VCaP (cell line): ENCODE data around the gene ADAM17.

Experiments used
- H3K27ac ChIP-seq: fragments of 450-650 bp; 2 replicates; pipeline ENCODE4 v1.5.1; 2017
- TF ChIP-seq, protein P1 (sequence below): fragments of 450-650 bp; conservative IDR thresholded peaks from 2 replicates; pipeline ENCODE4 v1.5.1; 2017; ENCODE audit warnings: mild to moderate bottlenecking, moderate library complexity

ADAM17 gene

DNA sequence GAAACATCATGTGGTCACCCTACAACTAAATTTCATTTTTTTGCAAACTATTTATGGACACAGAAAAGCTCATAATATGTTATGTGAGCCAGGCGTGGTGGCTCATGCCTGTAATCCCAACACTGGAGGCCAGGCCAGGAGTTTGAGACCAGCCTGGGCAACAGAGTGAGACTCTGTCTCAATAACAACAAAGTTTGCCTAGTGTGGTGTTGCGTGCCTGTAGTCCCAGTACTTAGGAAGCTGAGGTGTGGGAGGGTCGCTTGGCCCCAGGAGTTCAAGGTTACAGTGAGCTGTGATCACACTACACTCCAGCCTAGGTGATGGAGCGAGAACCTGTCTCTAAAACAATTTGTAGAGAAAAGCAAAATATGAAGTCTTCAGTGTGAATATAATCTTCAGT, 75.5 kb downstream of the ADAM17 start:
- TF ChIP-seq, protein P1, sequence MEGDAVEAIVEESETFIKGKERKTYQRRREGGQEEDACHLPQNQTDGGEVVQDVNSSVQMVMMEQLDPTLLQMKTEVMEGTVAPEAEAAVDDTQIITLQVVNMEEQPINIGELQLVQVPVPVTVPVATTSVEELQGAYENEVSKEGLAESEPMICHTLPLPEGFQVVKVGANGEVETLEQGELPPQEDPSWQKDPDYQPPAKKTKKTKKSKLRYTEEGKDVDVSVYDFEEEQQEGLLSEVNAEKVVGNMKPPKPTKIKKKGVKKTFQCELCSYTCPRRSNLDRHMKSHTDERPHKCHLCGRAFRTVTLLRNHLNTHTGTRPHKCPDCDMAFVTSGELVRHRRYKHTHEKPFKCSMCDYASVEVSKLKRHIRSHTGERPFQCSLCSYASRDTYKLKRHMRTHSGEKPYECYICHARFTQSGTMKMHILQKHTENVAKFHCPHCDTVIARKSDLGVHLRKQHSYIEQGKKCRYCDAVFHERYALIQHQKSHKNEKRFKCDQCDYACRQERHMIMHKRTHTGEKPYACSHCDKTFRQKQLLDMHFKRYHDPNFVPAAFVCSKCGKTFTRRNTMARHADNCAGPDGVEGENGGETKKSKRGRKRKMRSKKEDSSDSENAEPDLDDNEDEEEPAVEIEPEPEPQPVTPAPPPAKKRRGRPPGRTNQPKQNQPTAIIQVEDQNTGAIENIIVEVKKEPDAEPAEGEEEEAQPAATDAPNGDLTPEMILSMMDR, result no peak
- no peak overlapping the region for H3K27ac ChIP-seq

DNA sequence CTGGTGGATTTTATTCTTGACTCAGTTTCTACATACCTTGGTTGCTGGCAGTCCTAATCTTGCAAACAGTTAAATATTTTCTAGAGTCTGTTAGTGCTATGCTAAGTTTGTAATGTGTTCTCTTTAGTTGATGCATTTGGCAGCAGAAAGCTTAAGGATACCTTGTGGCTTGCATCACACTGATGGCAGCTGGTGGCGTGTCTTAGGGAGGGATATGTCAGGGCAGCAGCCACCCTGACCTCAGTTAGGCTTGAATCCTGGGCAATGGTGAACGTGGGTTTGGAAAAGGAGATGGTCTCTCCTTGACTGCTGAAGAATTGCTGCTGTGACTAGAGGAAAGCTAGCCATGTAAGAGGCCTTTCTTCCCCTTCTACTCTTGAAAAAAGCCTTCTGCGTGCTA, 77.1 kb downstream of the ADAM17 start:
- TF ChIP-seq, protein P1, result no peak
- H3K27ac ChIP-seq, result no peak overlapping the region

DNA sequence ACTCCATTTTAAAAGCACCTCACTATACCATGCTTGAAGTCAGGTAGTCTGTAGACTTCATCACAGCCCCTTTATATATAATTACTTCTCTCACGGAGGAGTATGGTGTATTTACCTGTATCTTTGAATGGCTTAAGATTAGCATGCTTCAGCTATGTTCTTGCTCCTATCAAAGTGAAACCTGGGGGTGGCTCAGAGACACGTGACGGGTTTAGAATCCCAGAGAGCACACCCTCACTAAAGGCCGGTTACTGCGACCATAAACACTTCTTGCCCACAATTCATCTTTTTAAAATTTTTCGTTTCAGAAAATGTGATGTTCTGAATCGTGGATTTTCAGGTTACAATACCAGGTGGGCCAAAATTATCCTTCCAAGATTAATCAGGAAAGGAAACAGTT, 77.7 kb downstream of the ADAM17 start:
- TF ChIP-seq, protein P1, result no peak
- no peak overlapping the region for H3K27ac ChIP-seq

DNA sequence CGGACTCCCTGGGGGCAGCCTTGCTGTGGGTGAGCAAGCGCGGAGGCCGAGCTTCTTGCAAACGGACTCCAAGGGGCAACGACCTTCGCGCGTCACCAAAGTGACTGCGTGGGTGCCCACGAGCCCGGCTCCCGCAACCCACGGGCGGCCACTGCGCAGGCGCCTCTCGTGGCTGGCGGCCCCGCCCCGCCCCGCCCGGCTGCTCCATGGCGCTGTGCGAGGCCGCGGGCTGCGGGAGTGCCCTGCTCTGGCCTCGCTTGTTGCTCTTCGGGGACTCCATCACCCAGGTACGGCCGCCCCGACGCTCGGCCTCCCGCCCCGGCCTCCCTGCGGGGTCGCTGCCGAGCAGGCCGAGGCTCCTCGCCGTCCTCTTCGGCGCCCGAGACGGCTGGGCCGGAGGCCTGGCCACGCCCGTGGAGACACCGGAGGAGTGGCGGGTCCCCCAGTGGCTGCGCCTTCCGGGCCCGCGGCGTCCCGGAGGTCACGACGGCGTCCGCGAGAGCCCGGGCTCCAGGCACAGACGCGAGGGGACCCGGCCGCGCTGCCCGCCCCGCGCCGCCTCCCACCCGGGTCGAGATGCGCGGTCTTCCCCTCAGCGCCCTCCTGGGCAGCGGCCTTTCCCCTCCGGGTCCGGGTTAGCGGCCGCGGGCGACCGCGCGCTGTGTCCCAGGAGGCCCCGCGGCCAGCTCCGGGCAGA, 81.1 kb downstream of the ADAM17 start, which contains the start of gene IAH1:
Gene IAH1 (plus strand): TSS at position 191 of the 697 bp plus-strand sequence. CDS start 16 bp downstream, at position 207.
- H3K27ac ChIP-seq, result peak within 1 kb of the TSS; percentile 87

DNA sequence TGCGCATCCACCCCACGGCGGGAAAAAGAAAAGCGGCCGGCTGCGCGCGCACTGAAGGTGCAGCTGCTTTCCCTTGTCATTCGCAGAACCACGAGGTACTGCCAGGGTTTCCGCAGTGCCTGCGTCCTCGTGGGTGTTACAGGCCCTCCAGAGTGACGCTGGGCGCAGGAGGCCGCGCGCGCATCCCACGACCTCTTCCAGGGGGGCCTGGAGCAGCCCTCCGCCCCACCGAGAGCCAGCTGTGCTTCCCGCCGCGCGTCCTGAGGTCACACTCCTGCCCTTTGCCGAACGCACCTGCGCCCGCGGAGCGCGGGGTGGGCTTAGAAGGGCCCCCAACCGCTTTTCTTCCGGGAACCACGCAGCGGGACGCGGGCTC, 81.7 kb downstream of the ADAM17 start:
- TF ChIP-seq, protein P1, result no peak
- peak overlapping the region; percentile 87 for H3K27ac ChIP-seq

More for the DNA sequence above, 81.1 kb downstream of the ADAM17 start, which contains the start of gene IAH1:
- TF ChIP-seq, protein P1, result no peak

DNA sequence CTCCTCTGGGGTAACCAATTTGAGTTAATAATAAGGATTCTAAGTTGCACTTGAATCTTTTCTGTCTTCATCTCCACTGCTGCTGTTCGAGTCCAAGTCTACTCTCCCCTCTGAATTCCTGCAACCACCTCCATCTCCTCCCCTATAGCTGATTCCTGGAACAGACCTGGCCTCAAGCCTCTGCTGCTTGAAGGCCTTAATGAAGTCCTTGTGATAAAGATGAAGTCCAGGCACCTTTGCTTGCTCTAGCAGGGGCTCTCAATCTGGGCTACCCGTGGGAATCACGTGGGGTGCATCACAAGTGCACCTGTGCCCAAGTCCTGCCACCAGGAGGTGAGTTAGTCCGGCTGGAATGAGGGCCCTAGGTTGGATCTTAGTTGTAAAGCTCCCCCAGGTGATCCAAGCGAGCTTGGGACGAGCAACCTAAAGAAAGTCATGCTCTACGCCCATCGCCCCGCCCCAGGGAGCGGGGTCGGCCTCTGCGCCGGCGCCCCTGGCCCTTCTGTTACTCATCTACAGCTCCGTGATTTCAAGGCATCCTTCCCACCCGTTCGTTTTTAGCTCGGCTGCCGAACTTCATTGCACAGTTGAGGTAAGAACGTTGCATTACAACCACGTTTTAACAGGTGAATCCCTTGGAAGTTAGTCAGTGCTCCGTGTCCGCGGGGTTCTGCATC, 82.2 kb downstream of the ADAM17 start:
- TF ChIP-seq, protein P1, result no peak; the same call in 1 of the 2 replicates
- H3K27ac ChIP-seq, result peak overlapping the region; percentile 87; the same call in 1 of the 2 replicates

DNA sequence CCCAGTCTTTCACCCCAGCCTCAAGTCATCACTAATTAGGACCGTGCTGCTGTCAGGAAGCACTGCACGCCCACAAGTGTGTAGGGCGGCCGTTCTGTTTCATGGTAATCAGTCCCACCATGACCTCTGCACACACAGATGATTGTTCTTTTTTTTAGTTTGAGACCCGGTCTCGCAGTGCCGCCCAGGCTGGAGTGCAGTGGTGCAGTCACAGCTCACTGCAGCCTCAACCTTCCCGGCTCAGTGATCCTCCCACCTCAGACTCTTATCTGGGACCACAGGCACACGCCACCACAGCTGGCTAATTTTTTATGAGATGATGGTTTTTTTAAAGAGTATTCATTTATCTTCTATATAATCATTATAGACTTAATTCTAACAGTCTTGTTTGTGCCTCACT, 83.1 kb downstream of the ADAM17 start:
- TF ChIP-seq, protein P1, result no peak
- no peak overlapping the region for H3K27ac ChIP-seq
